Neural cell (in vitro differentiated cells): Measurements from ENCODE around the gene BCAR3. TPM values are rescaled to one million over a fixed set of nuclear protein-coding genes. Genes with fewer than 3 reads are reported as not detected.

Source experiments
- H2AFZ ChIP-seq: fragments of 200-600, 300-800 bp; sonication (generic), shearing (Covaris generic); 2 replicates; pipeline ENCODE4 v1.6.0; 2014; ENCODE audit warnings: low read depth, mild to moderate bottlenecking, antibody characterized with exemption, low read length, moderate library complexity
- H3F3A ChIP-seq: fragments of 200-600 bp; shearing (Covaris generic); 2 replicates; pipeline ENCODE4 v1.6.1; 2016; ENCODE audit warnings: mild to moderate bottlenecking, moderate library complexity, mixed read lengths, antibody characterized with exemption, low read length; ENCODE audit not compliant: insufficient read depth, poor library complexity, severe bottlenecking
- H3K27ac ChIP-seq: fragments of 200-600, 300-800 bp; sonication (generic), shearing (Covaris generic); 2 replicates; pipeline ENCODE4 v1.5.1; 2014; ENCODE audit warnings: mild to moderate bottlenecking, low read length, moderate library complexity
- H3K27me3 ChIP-seq: fragments of 300-800, 200-600 bp; sonication (generic), shearing (Covaris generic); 2 replicates; pipeline ENCODE4 v1.6.0; 2014; ENCODE audit warnings: mild to moderate bottlenecking, low read depth, low read length, moderate library complexity; ENCODE audit not compliant: insufficient read depth
- H3K36me3 ChIP-seq: fragments of 300-800, 200-600 bp; sonication (generic), shearing (Covaris generic); 2 replicates; pipeline ENCODE4 v1.5.1; 2014; ENCODE audit warnings: mild to moderate bottlenecking, antibody characterized with exemption, low read length, moderate library complexity; ENCODE audit not compliant: insufficient read depth
- H3K4me2 ChIP-seq: fragments of 300-800, 200-600 bp; sonication (generic), shearing (Covaris generic); 2 replicates; pipeline ENCODE4 v1.6.0; 2014; ENCODE audit warnings: mild to moderate bottlenecking, low read length
- H3K4me3 ChIP-seq: fragments of 300-800, 200-600 bp; sonication (generic), shearing (Covaris generic); 2 replicates; pipeline ENCODE4 v1.5.1; 2014; ENCODE audit warnings: mild to moderate bottlenecking, low read length, moderate library complexity
- H3K79me2 ChIP-seq: fragments of 200-600 bp; shearing (Covaris generic); replicated peaks from 2 replicates; pipeline ENCODE4 v1.6.0; 2014; ENCODE audit warnings: mild to moderate bottlenecking, low read length, moderate library complexity; ENCODE audit not compliant: insufficient read depth
- H3K9ac ChIP-seq: fragments of 300-800, 200-600 bp; sonication (generic), shearing (Covaris generic); 2 replicates; pipeline ENCODE4 v1.6.1; 2016; ENCODE audit warnings: mild to moderate bottlenecking, low read length, mixed read lengths
- H3K9me2 ChIP-seq: fragments of 200-600 bp; shearing (Covaris generic); 2 replicates; pipeline ENCODE4 v1.6.1; 2016; ENCODE audit warnings: mild to moderate bottlenecking, low read length, mixed read lengths; ENCODE audit not compliant: insufficient read depth
- H3K9me3 ChIP-seq: fragments of 200-600, 300-800 bp; sonication (generic), shearing (Covaris generic); 2 replicates; pipeline ENCODE4 v1.6.1; 2016; ENCODE audit warnings: mild to moderate bottlenecking, mixed run types, low read length, moderate library complexity, mixed read lengths
- H4K20me1 ChIP-seq: fragments of 200-600 bp; shearing (Covaris generic); 2 replicates; pipeline ENCODE4 v1.6.1; 2016; ENCODE audit warnings: mild to moderate bottlenecking, mixed run types; ENCODE audit not compliant: insufficient read depth
- CTCF ChIP-seq: fragments of 450-650 bp; IDR thresholded peaks from 2 replicates; pipeline ENCODE4 v1.5.1; 2014; ENCODE audit warnings: antibody characterized with exemption, mild to moderate bottlenecking, moderate library complexity; ENCODE audit not compliant: poor library complexity, severe bottlenecking
- EP300 ChIP-seq: fragments of 450-650 bp; conservative IDR thresholded peaks from 2 replicates; pipeline ENCODE4 v1.6.1; 2014; ENCODE audit warnings: antibody characterized with exemption, mild to moderate bottlenecking, moderate library complexity; ENCODE audit not compliant: poor library complexity, severe bottlenecking
- EZH2 ChIP-seq: fragments of 200-600, 300-800 bp; shearing (Covaris generic), sonication (generic); IDR thresholded peaks from 2 replicates; pipeline ENCODE4 v1.6.1; 2014; ENCODE audit warnings: antibody characterized with exemption, low read length, borderline replicate concordance, mild to moderate bottlenecking; ENCODE audit not compliant: insufficient read depth, poor library complexity, severe bottlenecking
- MXI1 ChIP-seq: fragments of 450-650 bp; conservative IDR thresholded peaks from 2 replicates; pipeline ENCODE4 v1.6.1; 2014; ENCODE audit warnings: antibody characterized with exemption, mild to moderate bottlenecking; ENCODE audit not compliant: poor library complexity, severe bottlenecking
- POLR2AphosphoS5 ChIP-seq: IDR thresholded peaks from 2 replicates; pipeline ENCODE4 v1.6.1; 2012
- RAD21 ChIP-seq: fragments of 450-650 bp; conservative IDR thresholded peaks from 2 replicates; pipeline ENCODE4 v1.6.1; 2014; ENCODE audit warnings: antibody characterized with exemption, mild to moderate bottlenecking, moderate library complexity
- REST ChIP-seq: IDR thresholded peaks from 2 replicates; pipeline ENCODE4 v1.6.1; 2012; ENCODE audit warnings: borderline replicate concordance
- SMC3 ChIP-seq: fragments of 450-650 bp; conservative IDR thresholded peaks from 2 replicates; pipeline ENCODE4 v1.6.1; 2014; ENCODE audit warnings: antibody characterized with exemption, mild to moderate bottlenecking, moderate library complexity; ENCODE audit not compliant: poor library complexity
- TAF1 ChIP-seq: IDR thresholded peaks from 2 replicates; pipeline ENCODE4 v1.6.1; 2012; ENCODE audit warnings: low read depth
- polyA plus RNA-seq: library from polyadenylated mRNA; depleted of rRNA; stranded (reverse); fragments of >200 nt; gene quantifications from 2 replicates; pipeline ENCODE4 v1.2.3, GENCODE V29; 2014

Gene BCAR3
- polyA plus RNA-seq, 1 donor from 2014 or later: 2.5 TPM

- no peaks in the 10 kb centered on the region for H3K79me2 ChIP-seq
- no peaks in the 10 kb centered on the region for H3K9me3 ChIP-seq
- H3K27ac ChIP-seq: no peak overlapping the region
- peak overlapping the region; percentile 19 for H3K4me2 ChIP-seq
- no peaks in the 10 kb centered on the region for H4K20me1 ChIP-seq
- H3K4me3 ChIP-seq: peak overlapping the region; percentile 76
- no peaks in the 10 kb centered on the region for H3K9me2 ChIP-seq
- no peaks in the 10 kb centered on the region for H3F3A ChIP-seq
- TF ChIP-seq TAF1 (no peak), POLR2AphosphoS5 (no peak), REST (no peak), SMC3 (peak; percentile 35), EZH2 (no peak), MXI1 (no peak), CTCF (peak; percentile 67), RAD21 (peak; percentile 31), EP300 (no peak)
- H3K36me3 ChIP-seq: no peaks in the 10 kb centered on the region
- peaks cover 26% of the 10 kb centered on the region for H3K27me3 ChIP-seq
- H2AFZ ChIP-seq: no peak overlapping the region
- peak overlapping the region; percentile 41 for H3K9ac ChIP-seq
Measured at GRCh38 chr1:93680420-93681100, 1.1 kb downstream of the BCAR3 start.

GRCh38 chr1:93680076-93680419, 1.6 kb downstream of the BCAR3 start:
- Histone ChIP-seq H3K9me2 (no peaks in the 10 kb centered on the region), H2AFZ (no peak overlapping the region), H3K27me3 (peaks cover 26% of the 10 kb centered on the region), H3K27ac (no peak overlapping the region), H4K20me1 (no peaks in the 10 kb centered on the region), H3K9ac (no peak overlapping the region), H3K4me3 (peak overlapping the region; percentile 76), H3K79me2 (no peaks in the 10 kb centered on the region), H3K36me3 (no peaks in the 10 kb centered on the region), H3K4me2 (no peak overlapping the region), H3K9me3 (no peaks in the 10 kb centered on the region), H3F3A (no peaks in the 10 kb centered on the region)
- TF ChIP-seq CTCF (no peak), MXI1 (no peak), EP300 (no peak), POLR2AphosphoS5 (no peak), RAD21 (no peak), TAF1 (no peak), REST (no peak), SMC3 (no peak), EZH2 (no peak)
